ENCODE measurements around the gene TBKBP1. TPM values are rescaled to one million over a fixed set of nuclear protein-coding genes. Genes with fewer than 3 reads are reported as not detected.

Gene TBKBP1
- total and polyA plus RNA-seq, 9 donors = 14.4 to 37.8 (median 30.0) TPM

DNA sequence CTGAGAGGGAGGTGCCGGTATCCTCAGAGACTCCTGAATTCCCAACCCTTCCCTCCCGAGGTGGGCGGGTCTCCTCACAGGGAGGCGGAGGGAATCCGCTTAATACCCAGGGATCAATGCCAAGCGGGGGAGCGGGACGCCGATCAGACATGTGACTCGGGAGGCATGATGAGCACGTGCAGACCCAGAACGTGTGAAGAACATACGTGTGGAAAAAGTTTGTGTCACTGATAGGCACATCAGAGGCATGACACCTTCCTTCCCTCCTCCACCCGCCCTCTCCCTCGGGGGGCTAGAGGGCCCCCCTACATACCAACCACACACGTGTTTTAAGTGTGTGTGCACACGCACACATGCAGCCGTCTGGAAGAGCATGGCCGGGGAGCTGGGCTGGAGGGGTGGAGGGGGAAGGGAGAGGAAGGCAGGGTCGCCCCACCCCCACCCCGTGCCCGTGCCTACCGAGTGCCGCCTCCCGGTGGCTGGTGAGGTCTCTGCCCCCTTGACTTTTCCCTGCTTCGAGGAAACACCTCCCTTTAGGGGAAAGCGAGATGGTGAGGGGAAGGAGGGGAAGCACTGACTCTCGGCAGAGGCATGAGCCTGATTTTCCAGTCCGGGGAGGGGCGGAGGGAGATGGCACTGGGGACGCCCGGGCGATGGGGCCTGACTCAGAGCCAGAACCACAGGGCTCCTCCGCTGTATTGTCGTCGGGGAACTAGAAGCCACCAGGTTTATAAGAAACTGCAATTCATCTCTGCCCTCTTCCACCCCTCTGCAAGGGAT, 27.0 kb downstream of the TBKBP1 start:
- WGBS (ENCODE audit: insufficient coverage) = 0% methylated on average over 4 of the region's 36 CpGs
- Histone ChIP-seq H3K4me3 (ENCODE audit: low read length) (no peak overlapping the region), H3K4me1 (ENCODE audit: control insufficient read depth, insufficient read depth, low read length) (peaks cover 9% of the 10 kb centered on the region), H3K27ac (ENCODE audit: low read length) (no peak overlapping the region), H3K36me3 (ENCODE audit: control insufficient read depth, insufficient read depth, low read length) (no peaks in the 10 kb centered on the region), H3K9me3 (replicated peaks; ENCODE audit: control insufficient read depth, low read depth, low read length) (no peaks in the 10 kb centered on the region), H3K27me3 (ENCODE audit: control insufficient read depth, insufficient read depth, low read length) (peaks cover 68% of the 10 kb centered on the region)
- no peak for DNase-seq

DNA sequence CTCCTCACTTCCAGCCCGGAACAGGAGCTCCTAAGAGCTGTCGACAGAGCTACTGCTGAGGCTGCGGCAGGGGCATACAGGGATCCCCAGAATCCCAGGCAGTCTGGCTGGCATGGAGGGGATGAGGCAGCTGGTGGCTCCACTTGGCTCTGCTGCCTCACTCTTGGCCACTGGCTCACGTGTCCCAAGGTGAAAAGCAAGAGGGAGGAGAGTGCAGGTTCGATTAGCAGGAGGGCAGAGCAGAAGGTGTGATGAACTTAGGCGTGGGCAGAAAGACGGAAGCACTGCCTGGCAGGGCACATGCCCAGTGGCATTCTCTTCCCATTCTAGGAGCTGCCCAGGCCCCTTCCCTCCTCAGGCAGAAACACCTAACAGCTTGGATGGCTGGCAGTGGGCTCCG, 27.8 kb downstream of the TBKBP1 start:
- no peak for DNase-seq
- H3K4me1 ChIP-seq (ENCODE audit: control insufficient read depth, insufficient read depth, low read length) = peaks cover 9% of the 10 kb centered on the region
- 35% methylated on average over 4 of the region's 8 CpGs for WGBS (ENCODE audit: insufficient coverage)
- no peak overlapping the region for H3K27ac ChIP-seq (ENCODE audit: low read length)
- no peaks in the 10 kb centered on the region for H3K36me3 ChIP-seq (ENCODE audit: control insufficient read depth, insufficient read depth, low read length)
- H3K27me3 ChIP-seq (ENCODE audit: control insufficient read depth, insufficient read depth, low read length) = peaks cover 65% of the 10 kb centered on the region
- no peaks in the 10 kb centered on the region for H3K9me3 ChIP-seq (replicated peaks; ENCODE audit: control insufficient read depth, low read depth, low read length)
- H3K4me3 ChIP-seq (ENCODE audit: low read length) = no peak overlapping the region

DNA sequence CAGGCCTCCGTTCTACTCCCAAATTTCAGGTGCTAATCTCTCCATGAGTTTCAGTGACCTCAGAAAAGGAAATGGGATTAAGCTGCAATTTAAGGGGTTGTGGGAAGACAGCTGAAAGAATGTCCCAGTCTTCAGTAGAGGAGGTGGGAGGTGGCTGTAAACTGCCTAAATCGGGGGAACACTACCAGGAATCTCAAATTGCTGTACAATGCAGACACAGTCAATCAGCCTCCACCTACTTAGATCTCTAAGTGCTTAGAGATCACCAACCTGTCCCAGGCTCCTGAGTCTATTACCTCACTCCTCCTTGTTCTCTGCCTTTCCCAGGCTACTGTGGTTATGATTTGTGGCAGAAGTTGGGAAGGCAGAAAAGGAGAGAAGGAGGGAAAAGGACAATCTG, 30.7 kb downstream of the TBKBP1 start:
- 40% methylated on average over 1 of the region's 2 CpGs for WGBS (ENCODE audit: insufficient coverage)
- Histone ChIP-seq H3K4me1 (ENCODE audit: control insufficient read depth, insufficient read depth, low read length) (peaks cover 15% of the 10 kb centered on the region), H3K27ac (ENCODE audit: low read length) (no peak overlapping the region), H3K9me3 (replicated peaks; ENCODE audit: control insufficient read depth, low read depth, low read length) (no peaks in the 10 kb centered on the region), H3K4me3 (ENCODE audit: low read length) (no peak overlapping the region), H3K27me3 (ENCODE audit: control insufficient read depth, insufficient read depth, low read length) (peaks cover 47% of the 10 kb centered on the region), H3K36me3 (ENCODE audit: control insufficient read depth, insufficient read depth, low read length) (no peaks in the 10 kb centered on the region)
- no peak for DNase-seq

DNA sequence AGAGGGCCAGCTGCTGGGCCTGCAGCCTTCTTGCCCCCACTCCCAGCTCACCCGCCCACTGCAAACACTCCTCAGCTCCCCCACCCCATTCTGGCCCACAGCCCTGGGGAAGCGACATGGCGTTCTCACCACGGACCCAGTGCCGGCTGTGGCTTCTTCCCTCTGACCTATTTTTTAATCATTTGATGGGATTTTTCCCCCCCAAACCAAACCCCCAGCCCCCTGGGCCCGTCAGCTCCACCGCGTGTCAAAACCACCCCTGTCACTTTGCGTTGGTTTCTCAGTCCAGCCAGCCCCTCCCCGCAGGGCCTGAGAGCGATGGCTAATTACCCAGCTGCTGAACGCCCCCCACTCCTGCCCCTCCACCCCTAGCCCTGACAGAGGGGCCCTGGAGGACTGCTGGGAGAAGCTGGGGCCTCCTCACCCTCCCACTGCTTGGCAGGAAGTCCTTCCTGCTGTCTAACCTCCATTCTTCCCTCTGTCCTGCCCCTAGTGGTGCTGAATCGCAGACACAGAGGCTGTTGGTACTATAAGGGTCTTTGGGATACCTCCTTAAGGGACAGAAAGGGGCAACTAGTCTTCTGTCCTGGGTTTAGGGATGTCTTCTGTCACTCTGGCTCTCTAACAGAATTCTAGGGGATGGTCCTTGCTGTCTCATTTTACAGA, 31.6 kb downstream of the TBKBP1 start:
- H3K36me3 ChIP-seq (ENCODE audit: control insufficient read depth, insufficient read depth, low read length) = no peaks in the 10 kb centered on the region
- H3K27ac ChIP-seq (ENCODE audit: low read length) = no peak overlapping the region
- H3K4me1 ChIP-seq (ENCODE audit: control insufficient read depth, insufficient read depth, low read length) = peaks cover 14% of the 10 kb centered on the region
- no peak for DNase-seq
- H3K9me3 ChIP-seq (replicated peaks; ENCODE audit: control insufficient read depth, low read depth, low read length) = no peaks in the 10 kb centered on the region
- H3K4me3 ChIP-seq (ENCODE audit: low read length) = no peak overlapping the region
- 36% methylated on average over 13 of the region's 13 CpGs for WGBS (ENCODE audit: insufficient coverage)
- peaks cover 43% of the 10 kb centered on the region for H3K27me3 ChIP-seq (ENCODE audit: control insufficient read depth, insufficient read depth, low read length)

DNA sequence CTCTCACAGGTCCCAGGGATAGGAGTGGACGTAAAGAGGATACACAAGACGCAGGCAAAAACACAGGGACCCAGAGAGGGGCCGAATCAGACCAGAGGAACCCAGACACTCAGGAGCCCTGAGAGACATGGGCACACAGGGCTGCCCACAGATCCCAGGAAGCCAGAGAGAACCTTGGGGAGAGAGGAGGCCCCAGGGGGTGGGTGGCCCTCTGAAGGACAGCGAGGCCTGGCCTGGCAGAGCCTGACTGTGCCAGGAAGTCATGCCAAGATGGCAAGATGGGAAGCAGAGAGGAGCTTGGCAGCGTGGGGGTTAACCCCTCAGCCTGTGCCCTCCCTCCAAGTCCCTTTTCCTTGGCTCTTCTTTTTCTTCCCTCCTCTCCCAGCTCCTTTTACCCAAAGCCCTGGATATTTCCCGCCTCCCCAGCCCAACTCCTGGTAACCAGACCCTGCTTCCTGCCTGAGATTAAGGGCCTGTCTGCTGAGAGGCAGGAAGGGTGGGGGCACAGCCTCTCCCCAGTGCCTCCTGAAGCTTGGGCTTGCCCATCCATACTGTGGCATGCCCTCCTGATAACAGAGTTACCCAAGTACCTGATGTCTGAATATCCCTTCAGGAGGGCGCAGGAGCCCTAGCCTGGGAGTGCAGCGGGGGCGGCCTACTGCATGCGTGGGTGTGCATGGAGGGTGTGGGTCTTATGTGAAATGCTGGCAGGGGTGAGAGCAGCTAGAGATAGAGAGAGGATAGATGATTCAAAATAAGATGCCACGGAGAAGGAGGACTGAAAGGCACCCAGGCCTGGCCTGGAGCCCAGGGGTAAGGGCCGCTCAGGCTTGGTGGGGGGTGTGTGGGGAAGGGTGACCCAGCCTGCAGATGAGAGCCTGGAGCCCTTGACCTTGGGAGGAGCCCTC, 33.1 kb downstream of the TBKBP1 start:
- H3K4me3 ChIP-seq (ENCODE audit: low read length) = no peak overlapping the region
- peaks cover 6% of the 10 kb centered on the region for H3K4me1 ChIP-seq (ENCODE audit: control insufficient read depth, insufficient read depth, low read length)
- no peaks in the 10 kb centered on the region for H3K36me3 ChIP-seq (ENCODE audit: control insufficient read depth, insufficient read depth, low read length)
- no peak overlapping the region for H3K27ac ChIP-seq (ENCODE audit: low read length)
- DNase-seq = no peak
- no peaks in the 10 kb centered on the region for H3K9me3 ChIP-seq (replicated peaks; ENCODE audit: control insufficient read depth, low read depth, low read length)
- WGBS (ENCODE audit: insufficient coverage) = 68% methylated on average over 10 of the region's 12 CpGs
- peaks cover 40% of the 10 kb centered on the region for H3K27me3 ChIP-seq (ENCODE audit: control insufficient read depth, insufficient read depth, low read length)

DNA sequence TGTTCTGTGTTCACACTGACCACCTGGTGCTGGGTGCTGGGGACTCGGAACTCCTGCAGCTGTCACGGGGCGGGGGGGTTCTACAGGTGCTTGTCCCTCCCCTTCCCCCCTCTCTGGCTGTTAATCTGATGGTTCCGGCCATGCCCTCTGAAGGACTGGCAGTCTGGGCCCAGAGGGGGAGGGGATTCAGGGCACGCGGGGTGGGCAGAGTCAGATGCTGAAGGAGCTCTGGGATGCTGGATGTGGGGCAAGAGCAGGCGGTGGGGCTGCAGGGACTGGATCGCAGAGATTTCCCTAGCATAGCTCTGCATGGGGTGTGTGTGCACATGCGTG, 33.7 kb downstream of the TBKBP1 start:
- no peaks in the 10 kb centered on the region for H3K9me3 ChIP-seq (replicated peaks; ENCODE audit: control insufficient read depth, low read depth, low read length)
- no peaks in the 10 kb centered on the region for H3K36me3 ChIP-seq (ENCODE audit: control insufficient read depth, insufficient read depth, low read length)
- WGBS (ENCODE audit: insufficient coverage) = 51% methylated on average over 8 of the region's 9 CpGs
- H3K4me3 ChIP-seq (ENCODE audit: low read length) = no peak overlapping the region
- H3K27ac ChIP-seq (ENCODE audit: low read length) = no peak overlapping the region
- peaks cover 41% of the 10 kb centered on the region for H3K27me3 ChIP-seq (ENCODE audit: control insufficient read depth, insufficient read depth, low read length)
- H3K4me1 ChIP-seq (ENCODE audit: control insufficient read depth, insufficient read depth, low read length) = peaks cover 8% of the 10 kb centered on the region
- no peak for DNase-seq

DNA sequence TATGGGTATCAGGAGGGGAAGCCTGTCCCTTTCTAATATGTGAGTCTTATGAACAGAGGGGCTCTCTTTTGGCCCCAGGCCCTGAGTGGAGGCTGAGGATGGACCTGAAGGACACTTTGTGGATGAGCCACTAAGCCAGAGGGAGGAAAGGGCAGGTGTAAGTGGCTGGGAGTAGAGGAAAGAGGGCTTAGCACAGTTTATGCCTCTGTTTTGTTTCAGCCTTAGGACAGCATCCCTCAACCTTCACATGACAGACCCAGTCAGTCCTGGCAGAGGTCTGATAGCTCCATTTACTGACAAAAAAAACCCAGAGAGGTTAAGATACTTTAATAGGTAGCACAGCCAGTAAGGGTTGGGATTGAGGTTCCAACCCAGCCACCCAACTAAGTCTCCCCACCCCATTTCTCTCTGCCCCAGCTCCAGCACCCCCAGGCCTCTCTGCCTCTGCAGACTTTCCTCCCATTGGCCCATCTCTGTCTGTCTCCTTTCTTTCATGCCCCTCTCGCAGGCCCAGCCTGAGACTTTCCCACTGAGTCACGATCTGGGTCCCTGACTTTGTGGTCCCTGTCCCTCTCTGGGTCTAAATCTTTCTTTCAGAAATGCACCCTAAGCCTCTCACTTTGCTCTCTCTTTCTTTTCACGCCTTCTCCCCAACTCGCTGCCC, 34.4 kb downstream of the TBKBP1 start:
- 82% methylated on average over 2 of the region's 4 CpGs for WGBS (ENCODE audit: insufficient coverage)
- peaks cover 14% of the 10 kb centered on the region for H3K4me1 ChIP-seq (ENCODE audit: control insufficient read depth, insufficient read depth, low read length)
- no peak for DNase-seq
- H3K4me3 ChIP-seq (ENCODE audit: low read length) = no peak overlapping the region
- H3K27ac ChIP-seq (ENCODE audit: low read length) = no peak overlapping the region
- H3K9me3 ChIP-seq (replicated peaks; ENCODE audit: control insufficient read depth, low read depth, low read length) = no peaks in the 10 kb centered on the region
- peaks cover 48% of the 10 kb centered on the region for H3K27me3 ChIP-seq (ENCODE audit: control insufficient read depth, insufficient read depth, low read length)
- H3K36me3 ChIP-seq (ENCODE audit: control insufficient read depth, insufficient read depth, low read length) = no peaks in the 10 kb centered on the region

DNA sequence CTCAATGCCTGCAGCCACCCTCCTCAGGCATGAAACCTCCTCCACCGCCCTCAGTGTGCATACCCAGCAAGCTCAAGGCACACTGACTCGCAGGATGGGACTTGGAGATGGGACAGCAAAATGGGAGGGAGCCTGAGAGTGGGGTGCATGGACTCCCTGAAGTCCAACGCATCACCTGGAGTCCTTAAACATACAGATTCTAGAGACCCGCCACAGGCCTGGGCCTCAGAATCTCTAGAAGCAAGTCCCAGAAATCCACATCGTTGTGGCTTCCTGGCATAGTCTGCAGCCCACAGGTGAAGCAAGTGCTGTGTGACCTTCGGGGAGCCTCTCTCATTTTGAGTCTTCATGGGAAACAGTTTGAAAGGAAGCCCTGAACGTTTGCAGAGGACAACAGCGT, 35.5 kb downstream of the TBKBP1 start:
- Histone ChIP-seq H3K9me3 (replicated peaks; ENCODE audit: control insufficient read depth, low read depth, low read length) (no peaks in the 10 kb centered on the region), H3K27me3 (ENCODE audit: control insufficient read depth, insufficient read depth, low read length) (peaks cover 48% of the 10 kb centered on the region), H3K27ac (ENCODE audit: low read length) (no peak overlapping the region), H3K36me3 (ENCODE audit: control insufficient read depth, insufficient read depth, low read length) (no peaks in the 10 kb centered on the region), H3K4me3 (ENCODE audit: low read length) (no peak overlapping the region), H3K4me1 (ENCODE audit: control insufficient read depth, insufficient read depth, low read length) (peaks cover 18% of the 10 kb centered on the region)
- no peak for DNase-seq
- 58% methylated on average over 2 of the region's 8 CpGs for WGBS (ENCODE audit: insufficient coverage)

DNA sequence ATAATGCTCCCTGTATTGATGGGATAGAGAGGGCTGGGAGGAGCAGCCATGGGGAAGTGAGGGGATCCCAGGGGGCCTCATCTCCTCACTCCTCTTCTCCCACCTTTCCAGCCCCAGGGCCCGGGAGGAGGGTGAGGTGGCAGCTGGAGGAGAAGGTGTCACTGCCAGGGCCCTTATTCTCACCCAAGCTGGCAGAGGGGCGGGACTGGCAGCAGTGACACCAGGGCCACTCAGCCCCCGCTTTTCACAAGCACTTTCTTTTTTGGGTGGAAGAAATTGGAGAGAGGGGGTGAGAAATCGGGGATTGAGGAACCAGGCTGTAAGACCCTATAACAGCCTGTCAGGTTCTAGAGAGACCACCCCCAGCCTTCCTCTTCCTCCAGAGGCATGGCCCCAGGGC, 36.7 kb downstream of the TBKBP1 start:
- WGBS (ENCODE audit: insufficient coverage) = no CpG with 5 or more reads among the region's 4 CpGs
- H3K27me3 ChIP-seq (ENCODE audit: control insufficient read depth, insufficient read depth, low read length) = peaks cover 57% of the 10 kb centered on the region

More for the DNA sequence above, 36.7 kb downstream of the TBKBP1 start:
- Histone ChIP-seq H3K4me3 (ENCODE audit: low read length) (no peak overlapping the region), H3K4me1 (ENCODE audit: control insufficient read depth, insufficient read depth, low read length) (peaks cover 18% of the 10 kb centered on the region), H3K9me3 (replicated peaks; ENCODE audit: control insufficient read depth, low read depth, low read length) (no peaks in the 10 kb centered on the region), H3K36me3 (ENCODE audit: control insufficient read depth, insufficient read depth, low read length) (no peaks in the 10 kb centered on the region), H3K27ac (ENCODE audit: low read length) (no peak overlapping the region)
- no peak for DNase-seq

Measured in muscle of leg (tissue), 11 donors.